ENCODE results near the gene NEURL1. TPM values are rescaled to one million over a fixed set of nuclear protein-coding genes. Genes with fewer than 3 reads are reported as not detected.

Gene NEURL1
- total and polyA plus RNA-seq, 2 donors (not counting 1 experiment from before 2014, with no cell fraction given) = 0.30 to 0.57 TPM

- 5% methylated on average over 10 of the region's 14 CpGs for WGBS (ENCODE audit: insufficient coverage)
- intact Hi-C loops (cut with micrococcal nuclease) = loop anchor here (1.0 kb wide), 3 partner anchors 19 to 103 kb away; partner anchors contain the start of genes ATP5MK, CALHM2 and PDCD11
- Histone ChIP-seq H4K20me1 (ENCODE audit: control insufficient read depth, insufficient read depth, low read length, poor library complexity, severe bottlenecking) (no peaks in the 10 kb centered on the region), H3K27me3 (replicated peaks in 1 of 4; ENCODE audit: control extremely low read depth in 1 of 4, control insufficient read depth in 3 of 4, insufficient read depth in 4 of 4, low read length in 3 of 4) (no peaks in the 10 kb centered on the region), H3K79me2 (ENCODE audit: control insufficient read depth, insufficient read depth, low read length) (no peaks in the 10 kb centered on the region), H3K4me1 (ENCODE audit: control insufficient read depth in 2 of 2, insufficient read depth in 2 of 2, low read length in 2 of 2) (peaks cover 40 to 70% of the 10 kb centered on the region in 2 donors), H3K4me3 (ENCODE audit: control extremely low read depth in 1 of 5, extremely low read depth in 1 of 5, insufficient read depth in 1 of 5, low read depth in 2 of 5, low read length in 4 of 5) (peak overlapping the region in 3 of 5 experiments; percentile 15 to 35 (median 31)), H2AFZ (ENCODE audit: insufficient read depth, low read depth, low read length, poor library complexity, severe bottlenecking) (peak overlapping the region; percentile 56), H3K4me2 (replicated peaks; ENCODE audit: low read depth, low read length, poor library complexity, severe bottlenecking) (peak overlapping the region; percentile 75), H3K27ac (ENCODE audit: low read length in 2 of 2) (peak overlapping the region; percentile 69 to 78), H3K9me3 (ENCODE audit: control extremely low read depth in 1 of 3, control insufficient read depth in 2 of 3, insufficient read depth in 1 of 3, low read length in 2 of 3) (peaks cover 0 to 6% (median 0%) of the 10 kb centered on the region in 3 donors), H3K36me3 (replicated peaks in 1 of 2; ENCODE audit: control extremely low read depth in 1 of 2, control insufficient read depth in 1 of 2, extremely low read depth in 1 of 2, insufficient read depth in 2 of 2, low read length in 1 of 2) (no peaks in the 10 kb centered on the region), H3K9ac (ENCODE audit: low read length) (peak overlapping the region; percentile 43)
- ChIA-PET CTCF (interaction anchor here (0.7 to 2.4 kb wide), 8 partner anchors 9 to 55 kb away, joined by 3 to 17 read pairs (median 8); partner anchors contain the start of gene CALHM2), POLR2A (interaction anchor here (1.0 to 2.9 kb wide), 3 partner anchors 12 to 19 kb away, joined by 3 to 24 read pairs (median 4); partner anchors contain the start of gene CALHM2)
- DNase-seq (peak; percentile 85), ATAC-seq (ENCODE audit: low read depth) (peak; percentile 78)
- no peaks in the 10 kb centered on the region for H3K27me3 Mint-ChIP-seq
- TF ChIP-seq EZH2 (IDR thresholded peaks at IDR 0.05; ENCODE audit: borderline replicate concordance, insufficient read depth, low read depth, low read length, poor library complexity, severe bottlenecking) (no peak), CTCF (IDR thresholded peaks at IDR 0.05) (no peak)
- peak overlapping the region; percentile 96 for H3K27ac Mint-ChIP-seq
- no peaks in the 10 kb centered on the region for H3K9me3 Mint-ChIP-seq (ENCODE audit: insufficient read depth)
- peaks cover 71% of the 10 kb centered on the region for H3K4me1 Mint-ChIP-seq
- peak overlapping the region; percentile 79 for H3K4me3 Mint-ChIP-seq
These were observed 22.5 kb upstream of the NEURL1 start for GRCh38 chr10:103470761-103471653.
